Measurements from ENCODE around the gene SFMBT2.

GRCh38 chr10:7444551-7445121 lies 33.8 kb upstream of the SFMBT2 start:
- no peak for TF ChIP-seq GATA2 (IDR thresholded peaks at IDR 0.05; ENCODE audit: low read depth, low read length)
- no peak for TF ChIP-seq GATA3 (IDR thresholded peaks at IDR 0.05; ENCODE audit: low read depth, low read length)
